GM20431 (cell line): ENCODE data around the gene YIPF2.
"Not testable (repeated sequence)": the region's sequence is repeated elsewhere in the genome, so short reads cannot be mapped to it uniquely, and the experiment has no call there.

ENCODE experiments used
- in situ Hi-C: fragments of 300-500 bp; cut with MseI, MboI; formaldehyde crosslinking; loops from one replicate; pipeline ENCODE4 v1.15.0; 2020; ENCODE audit warnings: low sequenced_read_pairs; ENCODE audit not compliant: unreplicated experiment

YIPF2 gene

DNA sequence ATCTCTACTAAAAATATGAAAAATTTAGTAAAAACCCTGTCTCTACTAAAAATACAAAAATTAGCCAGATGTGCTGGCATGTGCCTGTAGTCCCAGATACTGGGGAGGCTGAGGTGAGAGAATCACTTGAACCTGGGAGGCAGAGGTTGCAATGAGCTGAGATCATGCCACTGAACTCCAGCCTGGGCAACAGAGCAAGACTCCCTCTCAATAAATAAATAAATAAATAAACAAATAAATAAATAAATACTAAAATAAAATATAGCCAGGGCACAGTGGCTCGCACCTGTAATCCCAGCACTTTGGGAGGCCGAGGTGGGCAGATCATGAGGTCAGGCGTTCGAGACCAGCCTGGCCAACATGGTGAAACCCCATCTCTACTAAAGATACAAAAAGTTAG lies 15.0 kb upstream of the YIPF2 start:
- in situ Hi-C loops: not testable (repeated sequence)

DNA sequence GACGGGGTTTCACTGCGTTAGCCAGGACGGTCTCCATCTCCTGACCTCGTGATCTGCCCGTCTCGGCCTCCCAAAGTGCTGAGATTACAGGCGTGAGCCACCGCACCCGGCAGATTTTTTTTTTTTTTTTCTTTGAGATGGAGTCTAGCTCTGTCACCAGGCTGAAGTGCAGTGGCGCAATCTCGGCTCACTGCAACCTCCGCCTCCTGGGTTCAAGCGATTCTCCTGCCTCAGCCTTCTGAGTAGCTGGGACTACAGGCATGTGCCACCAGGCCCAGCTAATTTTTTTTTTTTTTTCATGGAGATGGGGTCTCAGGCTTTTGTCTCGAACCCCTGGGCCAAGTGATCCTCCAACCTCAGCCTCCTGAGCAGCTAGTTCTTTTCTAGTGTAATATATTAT lies 13.2 kb upstream of the YIPF2 start:
- in situ Hi-C loops: not testable (repeated sequence)

DNA sequence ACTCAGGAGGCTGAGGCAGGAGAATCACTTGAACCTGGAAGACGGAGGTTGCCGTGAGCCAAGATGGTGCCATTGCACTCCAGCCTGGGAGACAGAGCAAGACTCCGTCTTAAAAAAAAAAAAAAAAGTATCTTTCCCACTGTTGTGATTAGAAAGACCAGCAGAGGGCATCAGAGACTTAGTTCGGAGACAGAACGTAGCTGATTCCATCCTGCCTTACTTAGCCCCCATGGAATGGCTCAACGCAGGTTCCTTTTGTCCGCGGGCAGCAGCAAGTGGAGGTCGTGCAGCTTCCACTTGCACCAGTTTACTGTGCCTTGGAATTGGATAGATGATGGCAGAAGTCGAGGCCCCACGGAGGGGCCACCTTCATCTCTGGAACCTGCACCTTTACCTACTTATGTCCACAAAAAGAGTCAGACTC lies 8.2 kb upstream of the YIPF2 start:
- in situ Hi-C loops: no loop called here

DNA sequence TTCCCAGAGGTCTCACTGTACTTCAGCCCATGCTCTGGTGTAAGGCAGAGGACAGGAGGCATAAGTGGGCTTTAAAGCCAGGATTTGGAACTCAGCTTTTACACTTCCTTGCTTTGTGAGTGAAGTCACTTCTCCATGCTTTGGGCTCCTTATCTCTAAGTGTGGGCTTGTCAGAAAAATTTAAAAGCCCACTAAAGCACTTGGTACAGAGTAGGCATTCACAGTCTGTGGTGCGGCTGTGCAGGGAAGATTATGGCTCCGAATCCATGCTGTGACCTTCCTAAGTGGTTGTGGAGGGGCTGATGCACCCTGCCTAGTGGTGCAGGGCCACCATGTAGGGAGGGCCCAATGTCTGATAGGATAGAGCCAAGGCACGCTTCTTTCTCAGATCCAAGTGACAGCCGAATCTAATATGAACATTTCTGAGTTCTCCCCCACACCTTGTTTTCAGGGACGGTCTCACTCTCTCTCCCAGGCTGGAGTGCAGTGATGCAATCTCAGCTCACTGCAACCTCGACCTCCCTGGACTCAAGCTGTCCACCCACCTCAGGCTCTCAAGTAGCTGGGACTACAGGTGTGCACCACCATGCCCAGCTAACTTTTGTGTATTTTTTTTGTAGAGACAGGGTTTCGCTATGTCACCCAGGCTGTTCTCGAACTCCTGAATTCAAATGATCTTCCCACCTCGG lies 7.1 kb upstream of the YIPF2 start:
- in situ Hi-C loops: no loop called here

DNA sequence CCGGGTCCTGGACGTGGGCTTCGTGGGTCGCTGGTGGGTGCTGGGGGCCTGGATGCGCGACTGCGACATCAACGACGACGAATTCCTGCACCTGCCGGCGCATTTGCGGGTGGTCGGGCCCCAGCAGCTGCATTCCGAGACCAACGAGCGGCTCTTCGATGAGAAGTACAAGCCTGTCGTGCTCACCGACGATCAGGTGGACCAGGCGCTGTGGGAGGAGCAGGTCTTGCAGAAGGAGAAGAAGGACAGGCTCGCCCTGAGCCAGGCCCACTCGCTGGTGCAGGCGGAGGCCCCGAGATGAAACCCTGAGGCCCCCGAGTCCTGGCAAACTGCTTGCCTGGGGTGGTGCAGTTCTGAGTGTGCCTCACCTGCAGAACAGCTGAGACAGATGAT lies 959 bp upstream of the YIPF2 start:
- in situ Hi-C loops: no loop called here

DNA sequence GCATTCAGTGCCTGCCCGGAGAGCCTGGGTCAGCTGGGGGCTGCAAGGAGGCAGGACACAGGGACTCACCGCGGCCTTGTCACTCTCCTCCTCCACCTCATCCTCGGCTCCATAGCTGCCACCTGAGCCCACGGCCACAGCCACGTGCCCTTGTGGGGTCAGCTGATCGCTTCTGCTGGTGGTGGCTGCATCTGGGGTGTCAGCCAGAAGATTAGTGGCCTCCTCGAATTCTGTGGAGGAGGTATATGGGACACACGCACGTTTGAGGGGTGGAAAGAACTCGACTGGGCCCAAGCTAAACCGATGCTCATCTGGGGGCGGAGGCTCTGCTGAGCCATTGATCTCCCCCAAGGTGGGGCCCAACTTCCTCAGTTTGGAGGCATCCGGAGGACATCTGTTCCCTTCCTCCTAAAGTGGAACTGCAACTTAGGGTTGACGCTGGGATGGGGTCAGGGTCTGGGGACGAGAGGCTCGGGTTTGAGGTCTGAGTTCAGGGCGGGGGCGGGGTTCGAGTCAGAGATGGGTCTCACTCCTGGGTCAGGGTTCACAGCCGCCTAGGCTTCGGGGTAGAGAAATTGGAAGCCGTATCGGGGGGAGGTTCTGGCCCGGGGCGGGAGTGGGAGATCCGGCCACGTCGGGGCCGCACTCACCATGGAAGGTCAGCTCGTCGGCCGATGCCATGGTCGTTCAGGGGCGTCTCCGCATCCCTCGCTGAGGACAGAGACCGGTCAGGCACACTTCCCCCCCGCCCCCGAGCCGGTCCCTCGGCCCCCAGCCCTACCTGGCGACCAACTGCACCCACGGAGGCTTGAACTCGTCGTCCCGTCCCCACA lies 493 bp downstream of the YIPF2 start:
- in situ Hi-C loops: no loop called here

DNA sequence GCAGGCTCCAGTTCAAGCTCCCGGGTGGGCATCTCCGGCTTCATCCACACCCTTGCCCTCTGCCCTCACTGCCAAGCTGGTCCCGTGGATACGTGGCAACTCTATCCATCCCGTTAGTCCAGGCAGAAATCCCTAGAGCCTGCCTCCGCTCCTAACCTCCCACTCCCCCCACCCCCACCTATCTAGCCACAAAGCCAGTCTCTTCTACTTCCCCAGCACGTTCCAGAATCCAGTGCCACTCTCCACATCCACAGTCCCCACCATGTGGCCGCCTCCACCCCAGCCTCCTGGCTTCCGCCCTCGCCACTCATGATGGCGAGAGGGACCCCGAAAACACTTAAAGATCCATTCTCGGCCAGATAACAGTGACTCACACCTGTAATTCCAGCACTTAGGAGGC lies 3.8 kb downstream of the YIPF2 start:
- in situ Hi-C loops: no loop called here

DNA sequence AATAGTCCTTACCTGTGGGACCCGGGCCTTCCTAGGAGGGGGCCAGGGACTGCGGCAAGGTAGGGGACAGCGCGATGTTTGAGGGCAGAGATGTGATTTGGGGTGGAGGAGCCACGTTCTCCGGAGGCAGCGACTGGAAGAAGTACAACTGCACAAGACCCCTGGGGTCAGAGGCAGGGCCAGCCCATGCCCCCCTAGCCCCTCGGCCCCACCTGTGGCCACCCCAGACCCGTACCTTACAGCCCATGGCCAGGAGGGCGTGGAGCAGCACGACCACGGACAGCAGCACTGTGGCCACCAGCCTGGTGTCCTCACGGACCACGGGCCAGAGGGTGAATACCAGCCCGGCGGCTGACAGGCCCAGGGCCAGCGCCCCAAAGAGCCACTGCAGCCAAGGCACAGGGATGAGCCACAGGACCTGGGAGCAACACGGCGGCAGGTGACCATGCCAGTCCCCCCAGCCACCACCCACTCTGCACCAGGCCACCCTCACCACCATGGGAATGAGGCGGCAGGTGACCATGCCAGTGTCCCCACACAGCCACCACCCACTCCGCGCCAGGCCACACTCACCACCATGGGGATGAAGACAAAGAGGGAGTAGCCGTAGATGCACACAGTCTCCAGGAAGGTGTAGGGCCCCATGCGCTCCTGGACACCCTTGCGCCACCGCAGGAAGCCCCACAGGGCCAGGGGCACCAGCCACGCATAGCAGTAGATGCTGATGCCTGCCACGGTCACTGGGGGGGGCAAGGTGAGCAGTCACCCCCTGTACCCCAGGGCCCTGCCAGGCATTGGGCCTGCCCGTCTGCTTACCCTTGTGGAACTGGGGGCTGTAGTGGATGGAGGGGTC lies 5.0 kb downstream of the YIPF2 start:
- in situ Hi-C loops: no loop called here

DNA sequence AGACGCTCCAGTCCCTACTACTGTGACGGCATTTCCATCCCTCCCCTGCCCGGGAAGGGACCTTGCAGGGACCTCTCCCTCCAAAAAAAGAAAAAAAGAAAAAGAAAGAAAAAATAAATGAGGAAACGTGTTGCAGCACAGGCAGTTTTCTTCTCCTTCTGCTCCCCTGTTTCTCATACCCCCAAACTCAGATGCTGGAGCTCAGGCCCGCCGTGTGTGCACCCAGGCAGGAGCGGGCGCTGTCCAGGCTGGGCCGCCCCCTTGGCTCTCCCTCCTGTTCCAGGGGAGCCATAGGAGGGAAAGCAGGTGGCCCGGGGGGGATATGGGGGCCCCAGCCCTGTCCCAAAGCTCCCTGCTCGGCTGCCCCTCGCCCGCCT lies 5.8 kb downstream of the YIPF2 start:
- in situ Hi-C loops: no loop called here

DNA sequence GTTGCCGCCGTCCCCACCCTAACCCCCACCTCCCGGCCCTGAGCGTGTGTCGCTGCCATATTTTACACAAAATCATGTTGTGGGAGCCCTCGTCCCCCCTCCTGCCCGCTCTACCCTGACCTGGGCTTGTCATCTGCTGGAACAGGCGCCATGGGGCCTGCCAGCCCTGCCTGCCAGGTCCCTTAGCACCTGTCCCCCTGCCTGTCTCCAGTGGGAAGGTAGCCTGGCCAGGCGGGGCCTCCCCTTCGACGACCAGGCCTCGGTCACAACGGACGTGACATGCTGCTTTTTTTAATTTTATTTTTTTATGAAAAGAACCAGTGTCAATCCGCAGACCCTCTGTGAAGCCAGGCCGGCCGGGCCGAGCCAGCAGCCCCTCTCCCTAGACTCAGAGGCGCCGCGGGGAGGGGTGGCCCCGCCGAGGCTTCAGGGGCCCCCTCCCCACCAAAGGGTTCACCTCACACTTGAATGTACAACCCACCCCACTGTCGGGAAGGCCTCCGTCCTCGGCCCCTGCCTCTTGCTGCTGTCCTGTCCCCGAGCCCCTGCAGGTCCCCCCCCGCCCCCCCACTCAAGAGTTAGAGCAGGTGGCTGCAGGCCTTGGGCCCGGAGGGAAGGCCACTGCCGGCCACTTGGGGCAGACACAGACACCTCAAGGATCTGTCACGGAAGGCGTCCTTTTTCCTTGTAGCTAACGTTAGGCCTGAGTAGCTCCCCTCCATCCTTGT lies 6.4 kb downstream of the YIPF2 start:
- in situ Hi-C loops: no loop called here

DNA sequence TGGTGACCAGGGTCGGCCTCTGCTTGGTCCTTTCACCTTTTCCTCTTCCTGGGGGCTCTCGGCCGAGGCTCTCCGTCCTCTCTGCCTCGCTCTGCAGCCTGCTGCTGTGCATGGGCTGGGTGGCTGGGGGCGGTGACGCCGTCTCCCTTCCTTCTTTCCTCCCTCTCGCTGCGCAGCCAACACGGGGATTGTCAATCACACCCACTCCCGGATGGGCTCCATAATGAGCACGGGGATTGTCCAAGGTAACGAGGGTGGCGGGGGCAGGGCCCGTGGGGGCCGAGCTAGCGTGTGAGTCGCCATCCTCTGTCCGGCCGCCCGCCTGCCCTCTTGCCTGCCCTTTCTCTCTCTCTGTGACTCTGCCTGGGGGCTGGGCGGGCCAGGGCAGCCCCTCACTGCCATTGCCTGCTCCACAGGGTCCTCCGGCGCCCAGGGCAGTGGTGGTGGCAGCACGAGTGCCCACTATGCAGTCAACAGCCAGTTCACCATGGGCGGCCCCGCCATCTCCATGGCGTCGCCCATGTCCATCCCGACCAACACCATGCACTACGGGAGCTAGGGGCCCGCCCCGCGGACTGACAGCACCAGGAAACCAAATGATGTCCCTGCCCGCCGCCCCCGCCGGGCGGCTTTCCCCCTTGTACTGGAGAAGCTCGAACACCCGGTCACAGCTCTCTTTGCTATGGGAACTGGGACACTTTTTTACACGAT lies 7.1 kb downstream of the YIPF2 start:
- in situ Hi-C loops: no loop called here

DNA sequence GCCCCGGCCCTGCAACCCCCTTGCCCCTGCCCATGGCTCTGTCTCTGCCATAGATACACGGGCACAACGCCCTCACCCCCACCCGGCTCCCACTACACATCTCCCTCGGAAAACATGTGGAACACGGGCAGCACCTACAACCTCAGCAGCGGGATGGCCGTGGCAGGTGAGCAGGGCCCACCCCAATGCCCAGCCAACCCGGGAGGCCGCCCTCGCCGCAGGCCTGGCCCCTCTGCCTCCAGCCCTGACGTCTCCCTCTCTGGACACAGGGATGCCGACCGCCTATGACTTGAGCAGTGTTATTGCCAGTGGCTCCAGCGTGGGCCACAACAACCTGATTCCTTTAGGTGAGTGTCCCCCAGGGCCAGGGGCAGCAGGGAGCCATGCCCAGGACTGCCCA lies 7.7 kb downstream of the YIPF2 start:
- in situ Hi-C loops: no loop called here

DNA sequence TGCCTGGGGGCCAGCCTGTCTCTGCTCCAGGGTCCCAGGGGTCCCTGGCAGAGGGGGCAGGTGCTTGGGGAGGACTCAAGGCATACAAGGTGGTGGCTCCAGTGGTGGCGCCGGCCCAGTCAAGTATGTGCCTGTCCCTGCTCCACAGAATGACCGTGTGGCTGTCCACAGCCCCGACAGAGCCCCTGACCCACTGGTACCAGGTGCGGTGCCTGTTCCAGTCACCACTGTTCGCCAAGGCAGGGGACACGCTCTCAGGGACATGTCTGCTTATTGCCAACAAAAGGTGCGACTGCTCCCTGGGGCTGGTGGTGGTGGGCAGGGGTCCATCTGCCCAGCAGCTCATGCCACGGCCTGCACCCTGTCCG lies 8.2 kb downstream of the YIPF2 start:
- in situ Hi-C loops: no loop called here

DNA sequence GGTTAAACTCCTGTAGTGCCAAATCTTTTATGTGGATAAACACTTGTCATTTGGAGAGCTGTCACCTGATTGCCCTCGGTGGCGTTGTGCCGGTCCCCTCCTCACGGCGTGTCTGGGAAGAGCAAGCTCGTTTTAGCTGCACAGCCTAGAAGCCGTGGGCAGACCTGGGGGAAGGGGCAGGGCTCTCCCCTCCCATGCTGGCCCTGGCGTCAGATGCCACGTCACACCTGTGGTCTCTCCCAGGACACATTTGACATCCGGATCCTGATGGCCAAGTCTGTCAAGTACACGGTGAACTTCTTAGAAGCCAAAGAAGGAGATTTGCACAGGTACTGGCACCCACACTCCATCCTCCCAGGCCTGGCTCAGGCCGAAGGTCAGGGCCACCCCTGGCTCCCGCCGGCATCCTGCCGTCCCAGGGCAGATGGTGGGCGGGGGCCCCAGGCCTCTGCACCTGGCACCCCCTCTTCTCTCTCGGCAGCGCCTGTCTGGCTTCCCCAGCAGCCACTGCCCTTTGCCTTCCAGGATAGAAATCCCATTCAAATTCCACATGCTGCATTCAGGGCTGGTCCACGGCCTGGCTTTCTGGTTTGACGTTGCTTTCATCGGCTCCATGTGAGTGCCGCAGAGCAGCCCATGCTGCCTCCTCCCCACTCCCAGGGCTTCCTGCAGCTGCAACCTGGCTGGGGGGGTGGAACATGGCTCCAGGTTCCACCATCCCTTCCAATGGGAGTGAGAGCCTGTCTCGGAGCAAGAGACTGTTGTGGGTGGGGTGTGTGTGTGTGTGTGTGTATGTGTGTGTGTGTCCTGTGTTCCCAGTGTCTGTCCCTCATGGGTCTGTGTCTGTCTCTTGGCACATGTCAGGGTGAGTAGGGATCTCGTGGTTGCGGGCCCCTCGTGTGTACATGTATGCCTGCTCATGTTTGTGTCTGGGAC lies 8.8 kb downstream of the YIPF2 start:
- in situ Hi-C loops: no loop called here

DNA sequence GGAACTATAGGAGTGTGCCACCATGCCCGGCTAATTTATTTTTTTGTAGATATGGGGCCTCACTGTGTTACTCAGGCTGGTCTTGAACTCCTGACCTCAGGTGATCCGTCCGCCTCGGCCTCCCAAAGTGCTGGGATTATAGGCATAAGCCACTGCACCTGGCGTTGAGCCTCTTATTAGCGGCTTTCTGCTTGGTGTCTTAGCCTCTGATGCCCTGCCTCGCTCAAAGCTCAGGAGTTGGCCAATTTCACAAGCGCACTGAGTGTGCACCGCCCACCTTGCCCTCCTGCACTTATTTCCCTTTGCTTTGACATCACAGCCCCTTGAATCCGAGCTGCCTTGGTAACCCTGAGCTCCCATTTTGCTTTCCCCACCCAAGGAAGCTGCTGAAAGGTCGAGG lies 10.1 kb downstream of the YIPF2 start:
- in situ Hi-C loops: no loop called here

DNA sequence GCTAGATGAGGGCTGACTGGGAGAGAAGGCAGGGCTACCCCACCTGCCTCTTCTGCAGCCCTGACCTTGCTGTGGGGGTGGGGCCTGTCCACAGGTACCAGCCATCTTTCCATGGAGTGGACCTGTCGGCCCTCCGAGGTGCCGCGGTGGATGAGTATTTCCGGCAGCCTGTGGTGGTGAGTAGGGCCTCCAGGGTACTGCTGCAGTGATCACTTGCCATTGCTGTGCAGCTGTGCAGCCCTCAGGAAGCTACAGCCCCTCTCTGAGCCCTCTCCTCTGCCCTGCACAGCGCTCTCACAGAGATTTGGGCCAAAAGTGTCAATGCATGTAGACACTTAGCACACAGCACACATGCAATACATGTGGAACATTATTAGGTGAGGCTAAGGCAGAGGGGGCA lies 11.8 kb downstream of the YIPF2 start:
- in situ Hi-C loops: no loop called here

DNA sequence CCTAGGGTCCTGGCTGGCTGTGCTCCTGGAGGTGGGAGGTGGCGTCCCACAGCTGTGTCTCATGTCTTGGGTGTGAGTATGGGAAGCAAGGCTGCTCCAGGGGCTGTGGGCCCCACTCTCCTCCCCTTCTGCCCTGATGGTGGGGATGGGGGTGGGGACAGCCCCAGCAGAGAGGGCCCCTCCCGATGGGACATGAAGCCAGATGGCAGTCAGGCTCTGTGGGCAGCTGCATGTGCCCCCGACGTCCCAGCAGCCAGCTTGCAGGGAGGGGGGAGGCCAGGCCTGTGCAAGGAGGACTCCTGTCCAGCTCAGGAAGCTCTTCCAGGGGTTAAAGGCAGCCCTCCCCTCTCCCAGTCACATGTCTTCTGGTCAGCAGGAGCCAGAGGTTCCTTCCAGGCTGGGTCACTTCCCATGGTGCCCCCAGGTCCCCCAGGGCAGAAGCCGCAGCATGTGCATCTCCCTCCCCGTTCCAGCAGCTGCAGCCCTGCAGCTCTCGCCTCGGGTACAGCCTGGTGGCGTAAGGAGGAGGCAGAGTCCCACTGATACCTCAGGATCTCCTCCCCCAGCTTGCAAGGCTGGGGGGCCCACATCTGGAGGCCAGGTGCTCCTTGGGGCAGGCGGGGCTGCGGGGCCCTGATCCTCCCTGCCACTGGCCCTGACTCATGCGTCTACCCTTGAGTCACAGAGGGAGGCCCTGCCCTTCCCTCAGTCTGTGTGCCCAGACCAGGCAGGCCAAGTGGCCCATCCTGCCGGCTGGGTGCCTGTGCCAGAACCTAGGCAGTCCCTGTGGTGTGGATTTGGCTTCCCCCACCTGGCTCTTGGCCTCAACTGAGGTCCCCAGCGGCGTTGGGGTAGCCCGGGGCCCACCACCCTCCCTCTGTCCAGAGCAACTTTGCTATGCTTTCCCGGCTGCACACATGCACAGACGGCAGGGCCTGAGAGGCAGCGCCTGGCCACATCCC lies 13.0 kb downstream of the YIPF2 start:
- in situ Hi-C loops: no loop called here
